GM12892 (cell line): ENCODE results near the gene GDF10.

Source experiments
- POLR2A ChIP-seq: IDR thresholded peaks from 2 replicates; pipeline ENCODE4 v1.6.1; 2011; ENCODE audit warnings: low read depth, low read length, control low read depth
- POLR2AphosphoS5 ChIP-seq: IDR thresholded peaks from 2 replicates; pipeline ENCODE4 v1.6.1; 2011; ENCODE audit warnings: low read depth, low read length, control low read depth
- TAF1 ChIP-seq: IDR thresholded peaks from 2 replicates; pipeline ENCODE4 v1.6.1; 2011; ENCODE audit warnings: low read depth, mild to moderate bottlenecking, control low read depth, low read length, borderline replicate concordance

DNA sequence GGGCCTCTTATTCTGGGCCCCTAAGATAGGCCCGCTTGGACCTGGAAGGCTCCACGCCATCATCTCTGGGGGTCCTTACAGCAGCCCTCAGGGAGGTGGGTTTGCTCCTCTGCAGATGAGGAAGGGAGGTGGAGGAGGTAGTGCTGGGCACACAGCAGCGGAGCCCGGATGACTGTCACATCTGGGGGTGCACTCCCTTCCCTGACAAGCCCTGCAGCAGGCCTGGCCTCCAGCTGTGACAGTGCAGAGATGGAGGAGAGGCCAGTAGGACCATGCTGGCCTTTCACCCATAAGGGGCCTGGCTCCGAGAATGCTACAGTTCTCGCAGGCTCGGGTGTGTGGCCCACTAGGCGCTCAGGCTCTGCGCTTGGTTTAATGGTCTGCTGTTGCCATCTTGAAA is 31.5 kb downstream of the GDF10 start:
- TF ChIP-seq TAF1 (no peak), POLR2A (no peak), POLR2AphosphoS5 (no peak)
